PFSK-1 (cell line): ENCODE data around the gene DPH6.

Experiments
- FOXP2 ChIP-seq: optimal IDR thresholded peaks from 2 replicates; pipeline ENCODE3; 2011; ENCODE audit warnings: borderline replicate concordance, control low read depth, inconsistent platforms; ENCODE audit not compliant: insufficient read depth; ENCODE audit errors: extremely low read length, extremely low read depth
- POLR2AphosphoS5 ChIP-seq: IDR thresholded peaks from 2 replicates; pipeline ENCODE4 v1.6.1; 2012; ENCODE audit warnings: low read depth, mild to moderate bottlenecking, control low read depth, low read length, moderate library complexity
- SIN3A ChIP-seq: IDR thresholded peaks from 2 replicates; pipeline ENCODE4 v1.6.1; 2012; ENCODE audit warnings: mild to moderate bottlenecking, low read length, moderate library complexity, borderline replicate concordance; ENCODE audit not compliant: insufficient read depth
- TAF1 ChIP-seq: IDR thresholded peaks from 2 replicates; pipeline ENCODE4 v1.6.1; 2012; ENCODE audit warnings: low read length, control low read depth, borderline replicate concordance; ENCODE audit not compliant: insufficient read depth
- TF ChIP-seq, protein P1 (sequence below), 2 experiments: IDR thresholded peaks; 2 replicates each; pipeline versions ENCODE4 v1.6.1 to v1.8.0; 2011 to 2012; ENCODE audit warnings: low read depth in 2 of 2, low read length in 2 of 2, control low read depth in 1 of 2, inconsistent platforms in 1 of 2, mild to moderate bottlenecking in 1 of 2, moderate library complexity in 1 of 2; ENCODE audit not compliant: insufficient read depth in 1 of 2

The DPH6 gene

DNA sequence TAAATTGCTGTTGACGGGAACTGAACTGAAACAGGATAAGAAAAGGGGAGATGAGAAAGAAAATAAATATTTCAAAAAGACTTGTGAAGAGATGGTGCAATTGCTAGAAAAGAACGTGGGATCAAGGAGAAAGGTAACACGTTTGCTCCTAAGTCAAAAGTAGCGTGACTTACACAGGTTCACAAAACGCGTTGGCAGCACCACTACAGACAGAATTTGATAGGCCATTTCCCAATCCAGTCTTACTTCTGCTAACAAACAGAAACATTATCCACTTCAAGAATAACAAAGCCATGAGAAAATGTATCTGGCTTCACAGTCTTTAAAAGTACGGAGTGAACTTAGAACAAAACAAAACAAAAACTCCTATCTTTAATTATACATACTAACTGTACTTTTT lies 75.5 kb downstream of the DPH6 start:
- TF ChIP-seq FOXP2 (no peak), TAF1 (no peak), SIN3A (no peak), POLR2AphosphoS5 (no peak)
- TF ChIP-seq, protein P1, sequence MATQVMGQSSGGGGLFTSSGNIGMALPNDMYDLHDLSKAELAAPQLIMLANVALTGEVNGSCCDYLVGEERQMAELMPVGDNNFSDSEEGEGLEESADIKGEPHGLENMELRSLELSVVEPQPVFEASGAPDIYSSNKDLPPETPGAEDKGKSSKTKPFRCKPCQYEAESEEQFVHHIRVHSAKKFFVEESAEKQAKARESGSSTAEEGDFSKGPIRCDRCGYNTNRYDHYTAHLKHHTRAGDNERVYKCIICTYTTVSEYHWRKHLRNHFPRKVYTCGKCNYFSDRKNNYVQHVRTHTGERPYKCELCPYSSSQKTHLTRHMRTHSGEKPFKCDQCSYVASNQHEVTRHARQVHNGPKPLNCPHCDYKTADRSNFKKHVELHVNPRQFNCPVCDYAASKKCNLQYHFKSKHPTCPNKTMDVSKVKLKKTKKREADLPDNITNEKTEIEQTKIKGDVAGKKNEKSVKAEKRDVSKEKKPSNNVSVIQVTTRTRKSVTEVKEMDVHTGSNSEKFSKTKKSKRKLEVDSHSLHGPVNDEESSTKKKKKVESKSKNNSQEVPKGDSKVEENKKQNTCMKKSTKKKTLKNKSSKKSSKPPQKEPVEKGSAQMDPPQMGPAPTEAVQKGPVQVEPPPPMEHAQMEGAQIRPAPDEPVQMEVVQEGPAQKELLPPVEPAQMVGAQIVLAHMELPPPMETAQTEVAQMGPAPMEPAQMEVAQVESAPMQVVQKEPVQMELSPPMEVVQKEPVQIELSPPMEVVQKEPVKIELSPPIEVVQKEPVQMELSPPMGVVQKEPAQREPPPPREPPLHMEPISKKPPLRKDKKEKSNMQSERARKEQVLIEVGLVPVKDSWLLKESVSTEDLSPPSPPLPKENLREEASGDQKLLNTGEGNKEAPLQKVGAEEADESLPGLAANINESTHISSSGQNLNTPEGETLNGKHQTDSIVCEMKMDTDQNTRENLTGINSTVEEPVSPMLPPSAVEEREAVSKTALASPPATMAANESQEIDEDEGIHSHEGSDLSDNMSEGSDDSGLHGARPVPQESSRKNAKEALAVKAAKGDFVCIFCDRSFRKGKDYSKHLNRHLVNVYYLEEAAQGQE (IDR thresholded peaks at IDR 0.05; ENCODE audit: insufficient read depth in 1 of 2, low read depth in 2 of 2, low read length in 2 of 2), result no peak

DNA sequence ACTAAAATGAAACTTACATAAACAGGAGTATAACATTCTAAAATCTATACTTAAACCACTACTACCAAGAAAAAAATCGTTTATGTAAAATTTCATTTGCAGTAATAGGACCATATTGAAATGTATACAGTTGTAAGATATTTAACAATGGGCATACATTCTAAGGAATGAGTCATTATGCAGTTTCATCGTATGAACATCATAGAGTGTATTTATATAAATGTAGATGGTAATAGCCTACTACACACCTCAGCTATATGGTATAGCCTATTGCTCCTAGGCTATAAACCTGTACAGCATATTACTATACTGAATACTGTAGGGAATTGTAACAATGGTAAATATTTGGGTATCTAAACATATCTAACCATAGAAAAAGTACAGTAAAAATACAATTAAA lies 79.5 kb downstream of the DPH6 start:
- TF ChIP-seq TAF1 (no peak), SIN3A (no peak), FOXP2 (no peak)
- TF ChIP-seq, protein P1 (IDR thresholded peaks at IDR 0.05; ENCODE audit: insufficient read depth in 1 of 2, low read depth in 2 of 2, low read length in 2 of 2), result no peak

DNA sequence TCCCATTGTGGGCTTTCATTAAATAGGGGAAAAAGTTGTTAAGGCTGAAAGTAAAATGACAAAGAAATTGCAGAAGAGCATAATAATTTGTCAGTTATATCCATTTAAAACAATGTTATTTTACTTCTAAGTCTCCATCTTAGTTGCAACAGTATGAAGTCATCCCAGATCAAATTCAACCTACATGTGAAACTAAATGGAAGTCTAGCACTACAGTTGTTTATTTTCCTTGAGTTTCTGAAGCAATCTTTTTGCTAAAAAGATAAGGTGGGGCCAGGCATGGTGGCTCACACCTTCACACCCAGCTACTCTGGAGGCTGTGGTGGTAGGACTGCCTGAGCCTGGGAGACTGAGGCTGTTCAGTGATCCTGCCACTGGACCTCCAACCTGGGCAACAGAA lies 80.2 kb downstream of the DPH6 start:
- TF ChIP-seq, protein P1 (IDR thresholded peaks at IDR 0.05; ENCODE audit: insufficient read depth in 1 of 2, low read depth in 2 of 2, low read length in 2 of 2), result no peak
- TF ChIP-seq POLR2AphosphoS5 (no peak), FOXP2 (no peak), TAF1 (no peak), SIN3A (no peak)

DNA sequence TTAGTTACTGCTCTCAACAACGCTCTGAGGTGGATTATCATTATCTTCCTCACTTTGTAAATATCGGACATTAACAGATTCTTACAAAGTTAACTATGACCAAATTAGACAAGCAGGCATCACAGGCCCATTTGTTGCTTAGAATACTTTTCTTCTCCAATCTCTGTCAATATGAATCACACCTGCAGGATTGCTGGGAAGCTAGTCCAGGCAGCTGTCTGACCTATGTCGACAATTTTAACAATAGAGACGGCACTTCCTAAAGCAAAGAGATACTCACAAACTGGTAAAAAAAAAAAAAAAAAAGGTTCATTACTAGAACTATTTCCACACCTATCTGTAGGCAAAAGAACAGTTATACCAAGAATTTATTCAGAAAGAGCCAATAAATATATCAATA lies 85.3 kb downstream of the DPH6 start:
- TF ChIP-seq SIN3A (no peak), TAF1 (no peak), POLR2AphosphoS5 (no peak), FOXP2 (no peak)
- TF ChIP-seq, protein P1 (IDR thresholded peaks at IDR 0.05; ENCODE audit: insufficient read depth in 1 of 2, low read depth in 2 of 2, low read length in 2 of 2), result no peak
